GM23338 (cell line): Measurements from ENCODE around the gene HTR4.

ENCODE experiments used
- CREB1 ChIP-seq: fragments of 250-450 bp; sonication (Bioruptor Pico); IDR thresholded peaks from 2 replicates; pipeline ENCODE4 v1.5.0; 2020; ENCODE audit warnings: low read depth, mild to moderate bottlenecking, moderate library complexity
- CTCF ChIP-seq, 2 experiments: fragments of 200-600 bp in 1 of 2; sonication (generic) in 1 of 2; conservative IDR thresholded peaks; 2 replicates each; pipeline versions ENCODE4 v1.5.1 to v1.6.1; 2016 to 2017; ENCODE audit warnings: antibody characterized with exemption in 2 of 2, low read depth in 2 of 2, mild to moderate bottlenecking in 2 of 2, moderate library complexity in 1 of 2
- ETS1 ChIP-seq: IDR thresholded peaks from 2 replicates; pipeline ENCODE4 v1.6.1; 2016; ENCODE audit warnings: antibody characterized with exemption
- EZH2 ChIP-seq: fragments of 200-600 bp; sonication (generic); IDR thresholded peaks from one replicate; pipeline ENCODE4 v1.8.0; 2017; ENCODE audit warnings: antibody characterized with exemption, mild to moderate bottlenecking, low read depth; ENCODE audit not compliant: unreplicated experiment
- EZH2phosphoT487 ChIP-seq: fragments of 200-600 bp; sonication (generic); IDR thresholded peaks from one replicate; pipeline ENCODE4 v1.8.1; 2018; ENCODE audit warnings: antibody characterized with exemption; ENCODE audit not compliant: unreplicated experiment
- JUNB ChIP-seq: IDR thresholded peaks from one replicate; pipeline ENCODE4 v1.6.1; 2016; ENCODE audit warnings: antibody characterized with exemption; ENCODE audit not compliant: unreplicated experiment
- POLR2AphosphoS5 ChIP-seq: IDR thresholded peaks from 2 replicates; pipeline ENCODE4 v1.6.1; 2016; ENCODE audit warnings: antibody characterized with exemption, low read depth
- REST ChIP-seq: IDR thresholded peaks from one replicate; pipeline ENCODE4 v1.6.1; 2018; ENCODE audit warnings: antibody characterized with exemption; ENCODE audit not compliant: unreplicated experiment
- STAT1 ChIP-seq: IDR thresholded peaks from one replicate; pipeline ENCODE4 v1.6.1; 2016; ENCODE audit warnings: antibody characterized with exemption; ENCODE audit not compliant: unreplicated experiment
- ZNF331 ChIP-seq: fragments of 250-450 bp; sonication (Bioruptor Pico); IDR thresholded peaks from 2 replicates; pipeline ENCODE4 v1.5.0; 2020; ENCODE audit warnings: low read depth, mild to moderate bottlenecking, moderate library complexity

- TF ChIP-seq CTCF (conservative IDR thresholded peaks at IDR 0.05; ENCODE audit: low read depth in 2 of 2): no peak
- no peak for TF ChIP-seq JUNB
- TF ChIP-seq REST: no peak
- TF ChIP-seq POLR2AphosphoS5: no peak
- no peak for TF ChIP-seq ETS1
- TF ChIP-seq EZH2: no peak
- TF ChIP-seq EZH2phosphoT487: no peak
- TF ChIP-seq CREB1 (CRISPR knock-in tag): no peak
- no peak for TF ChIP-seq STAT1
- no peak for TF ChIP-seq ZNF331 (CRISPR knock-in tag)
Observed at GRCh38 chr5:148559461-148559860, 94.9 kb downstream of the HTR4 start.
